ENCODE measurements around the gene AGBL4. TPM values are rescaled to one million over a fixed set of nuclear protein-coding genes. Genes with fewer than 3 reads are reported as not detected.
"Not testable (repeated sequence)": the region's sequence is repeated elsewhere in the genome, so short reads cannot be mapped to it uniquely, and the experiment has no call there.

The AGBL4 gene
- total RNA-seq, 4 donors from 2014 or later, result 0.08 to 0.71 (median 0.60) TPM

DNA sequence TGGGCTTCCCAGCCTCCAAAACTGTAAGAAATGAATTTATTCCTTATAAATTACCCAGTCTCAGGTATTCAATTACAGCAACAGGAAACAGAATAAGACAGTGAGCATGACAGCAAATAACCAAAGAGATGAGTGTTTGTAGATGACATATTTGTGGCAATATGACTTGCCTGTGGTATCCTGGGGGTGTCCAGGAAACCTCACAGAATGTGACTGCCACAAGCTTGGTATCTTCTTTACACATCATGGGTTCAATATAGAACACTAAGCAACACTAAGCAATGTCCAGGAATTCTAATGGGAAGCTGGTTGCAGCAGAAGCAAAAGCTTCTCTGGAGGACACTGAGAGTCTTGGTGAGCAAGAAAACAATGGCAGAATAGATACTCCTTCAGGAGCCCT is 1010.7 kb downstream of the AGBL4 start:
- TF ChIP-seq, protein P1, sequence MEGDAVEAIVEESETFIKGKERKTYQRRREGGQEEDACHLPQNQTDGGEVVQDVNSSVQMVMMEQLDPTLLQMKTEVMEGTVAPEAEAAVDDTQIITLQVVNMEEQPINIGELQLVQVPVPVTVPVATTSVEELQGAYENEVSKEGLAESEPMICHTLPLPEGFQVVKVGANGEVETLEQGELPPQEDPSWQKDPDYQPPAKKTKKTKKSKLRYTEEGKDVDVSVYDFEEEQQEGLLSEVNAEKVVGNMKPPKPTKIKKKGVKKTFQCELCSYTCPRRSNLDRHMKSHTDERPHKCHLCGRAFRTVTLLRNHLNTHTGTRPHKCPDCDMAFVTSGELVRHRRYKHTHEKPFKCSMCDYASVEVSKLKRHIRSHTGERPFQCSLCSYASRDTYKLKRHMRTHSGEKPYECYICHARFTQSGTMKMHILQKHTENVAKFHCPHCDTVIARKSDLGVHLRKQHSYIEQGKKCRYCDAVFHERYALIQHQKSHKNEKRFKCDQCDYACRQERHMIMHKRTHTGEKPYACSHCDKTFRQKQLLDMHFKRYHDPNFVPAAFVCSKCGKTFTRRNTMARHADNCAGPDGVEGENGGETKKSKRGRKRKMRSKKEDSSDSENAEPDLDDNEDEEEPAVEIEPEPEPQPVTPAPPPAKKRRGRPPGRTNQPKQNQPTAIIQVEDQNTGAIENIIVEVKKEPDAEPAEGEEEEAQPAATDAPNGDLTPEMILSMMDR (IDR thresholded peaks at IDR 0.05), result no peak
- no peak for TF ChIP-seq POLR2A (IDR thresholded peaks at IDR 0.05)
- DNase-seq (ENCODE audit: low spot score in 2 of 2), result no peak
- intact Hi-C loops (cut with DNase I; ENCODE audit: low total_unique reads), result no loop called here
- no peak overlapping the region for H3K4me3 ChIP-seq (ENCODE audit: low read depth, poor library complexity, severe bottlenecking)

- WGBS, 2 donors, result 91 to 93% methylated on average over 10 of the region's 10 CpGs
- DNase-seq (ENCODE audit: low spot score in 2 of 2); H3K4me3 ChIP-seq (ENCODE audit: low read depth, poor library complexity, severe bottlenecking); intact Hi-C loops (cut with DNase I; ENCODE audit: low total_unique reads): not testable (repeated sequence)
These were observed 1020.8 kb downstream of the AGBL4 start for GRCh38 chr1:49002981-49003380.

- TF ChIP-seq POLR2A (IDR thresholded peaks at IDR 0.05), result no peak
- TF ChIP-seq, protein P1 (IDR thresholded peaks at IDR 0.05), result no peak
- no peak for DNase-seq (ENCODE audit: low spot score in 2 of 2)
- intact Hi-C loops (cut with DNase I; ENCODE audit: low total_unique reads), result no loop called here
- H3K4me3 ChIP-seq (ENCODE audit: low read depth, poor library complexity, severe bottlenecking), result no peak overlapping the region
- WGBS, 2 donors, result 58% methylated on average over 3 of the region's 3 CpGs
These were observed 1024.4 kb downstream of the AGBL4 start for GRCh38 chr1:48999321-48999720.

- intact Hi-C loops (cut with DNase I; ENCODE audit: low total_unique reads), result no loop called here
- TF ChIP-seq POLR2A (IDR thresholded peaks at IDR 0.05), result no peak
- TF ChIP-seq, protein P1 (IDR thresholded peaks at IDR 0.05), result no peak
- WGBS, 2 donors, result 89 to 94% methylated on average over 2 of the region's 2 CpGs
- H3K4me3 ChIP-seq (ENCODE audit: low read depth, poor library complexity, severe bottlenecking), result no peak overlapping the region
- DNase-seq (ENCODE audit: low spot score in 2 of 2), result no peak
These were observed 1027.4 kb downstream of the AGBL4 start for GRCh38 chr1:48996311-48996710.

- TF ChIP-seq, protein P1 (IDR thresholded peaks at IDR 0.05), result no peak
- no peak for TF ChIP-seq POLR2A (IDR thresholded peaks at IDR 0.05)
- intact Hi-C loops (cut with DNase I; ENCODE audit: low total_unique reads), result no loop called here
- WGBS, 2 donors, result 83 to 88% methylated on average over 9 of the region's 9 CpGs
- DNase-seq (ENCODE audit: low spot score in 2 of 2), result no peak
- no peak overlapping the region for H3K4me3 ChIP-seq (ENCODE audit: low read depth, poor library complexity, severe bottlenecking)
These were observed 1035.0 kb downstream of the AGBL4 start for GRCh38 chr1:48988633-48989197.

DNA sequence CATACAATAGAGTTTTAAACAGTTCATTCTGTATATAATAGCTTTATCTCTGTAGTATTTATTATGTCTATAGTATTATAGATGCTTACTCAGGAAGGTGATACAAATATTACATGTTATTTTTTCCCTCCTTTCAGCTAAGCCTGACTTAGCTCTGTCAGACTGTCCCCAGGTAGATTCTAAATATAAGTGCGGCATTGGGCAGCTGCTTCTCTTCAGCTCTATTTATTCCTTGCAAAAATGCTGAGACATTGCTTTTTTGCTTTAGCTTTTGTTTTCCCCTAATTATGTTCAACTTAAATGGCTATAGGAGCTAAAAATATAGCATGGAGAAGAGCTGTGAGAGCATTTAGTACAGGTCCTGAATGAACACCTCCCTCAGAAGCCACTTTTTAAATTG is 1043.8 kb downstream of the AGBL4 start:
- H3K4me3 ChIP-seq (ENCODE audit: low read depth, poor library complexity, severe bottlenecking), result no peak overlapping the region
- TF ChIP-seq, protein P1 (IDR thresholded peaks at IDR 0.05), result no peak
- TF ChIP-seq POLR2A (IDR thresholded peaks at IDR 0.05), result no peak
- WGBS, 2 donors, result 89 to 95% methylated on average over 1 of the region's 1 CpG
- intact Hi-C loops (cut with DNase I; ENCODE audit: low total_unique reads), result no loop called here
- DNase-seq (ENCODE audit: low spot score in 2 of 2), result no peak

Data from lower leg skin (tissue), 4 donors.